OCI-LY7 (cell line): ENCODE measurements around the gene TNNI3K.

ENCODE experiments used
- EZH2phosphoT487 ChIP-seq: fragments of 200-600 bp; sonication (generic); IDR thresholded peaks from 2 replicates; pipeline ENCODE4 v1.6.1; 2018; ENCODE audit warnings: low read depth, borderline replicate concordance, mild to moderate bottlenecking, mixed run types, antibody characterized with exemption, low read length, moderate library complexity, mixed read lengths
- TF ChIP-seq, protein P1 (sequence below): fragments of 200-600 bp; sonication (generic); conservative IDR thresholded peaks from 2 replicates; pipeline ENCODE4 v1.5.1; 2014; ENCODE audit warnings: mild to moderate bottlenecking, antibody characterized with exemption, low read length, moderate library complexity, mixed read lengths

GRCh38 chr1:74502858-74503257, 267.7 kb downstream of the TNNI3K start:
- TF ChIP-seq, protein P1, sequence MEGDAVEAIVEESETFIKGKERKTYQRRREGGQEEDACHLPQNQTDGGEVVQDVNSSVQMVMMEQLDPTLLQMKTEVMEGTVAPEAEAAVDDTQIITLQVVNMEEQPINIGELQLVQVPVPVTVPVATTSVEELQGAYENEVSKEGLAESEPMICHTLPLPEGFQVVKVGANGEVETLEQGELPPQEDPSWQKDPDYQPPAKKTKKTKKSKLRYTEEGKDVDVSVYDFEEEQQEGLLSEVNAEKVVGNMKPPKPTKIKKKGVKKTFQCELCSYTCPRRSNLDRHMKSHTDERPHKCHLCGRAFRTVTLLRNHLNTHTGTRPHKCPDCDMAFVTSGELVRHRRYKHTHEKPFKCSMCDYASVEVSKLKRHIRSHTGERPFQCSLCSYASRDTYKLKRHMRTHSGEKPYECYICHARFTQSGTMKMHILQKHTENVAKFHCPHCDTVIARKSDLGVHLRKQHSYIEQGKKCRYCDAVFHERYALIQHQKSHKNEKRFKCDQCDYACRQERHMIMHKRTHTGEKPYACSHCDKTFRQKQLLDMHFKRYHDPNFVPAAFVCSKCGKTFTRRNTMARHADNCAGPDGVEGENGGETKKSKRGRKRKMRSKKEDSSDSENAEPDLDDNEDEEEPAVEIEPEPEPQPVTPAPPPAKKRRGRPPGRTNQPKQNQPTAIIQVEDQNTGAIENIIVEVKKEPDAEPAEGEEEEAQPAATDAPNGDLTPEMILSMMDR, result no peak
- TF ChIP-seq EZH2phosphoT487, result no peak
